ENCODE data around the gene KCTD16.

KCTD16 gene

GRCh38 chr5:144295284-144295683, 124.6 kb downstream of the KCTD16 start:
- no peak for DNase-seq

GRCh38 chr5:144297081-144297480, 126.4 kb downstream of the KCTD16 start:
- no peak for DNase-seq

- DNase-seq = no peak
Observed at GRCh38 chr5:144298658-144299057, 128.0 kb downstream of the KCTD16 start.

GRCh38 chr5:144304688-144305087, 134.0 kb downstream of the KCTD16 start:
- DNase-seq = no peak

GRCh38 chr5:144307736-144308135, 137.1 kb downstream of the KCTD16 start:
- DNase-seq = no peak

- DNase-seq = no peak
Observed at GRCh38 chr5:144308174-144308573, 137.5 kb downstream of the KCTD16 start.

GRCh38 chr5:144308906-144309670, 138.4 kb downstream of the KCTD16 start:
- no peak for DNase-seq

GRCh38 chr5:144310621-144311020, 139.9 kb downstream of the KCTD16 start:
- DNase-seq = no peak

GRCh38 chr5:144313147-144313726, 142.6 kb downstream of the KCTD16 start:
- no peak for DNase-seq

- DNase-seq = no peak
Observed at GRCh38 chr5:144315026-144315425, 144.4 kb downstream of the KCTD16 start.

GRCh38 chr5:144315994-144316634, 145.4 kb downstream of the KCTD16 start:
- no peak for DNase-seq

GRCh38 chr5:144318011-144318410, 147.3 kb downstream of the KCTD16 start:
- no peak for DNase-seq

GRCh38 chr5:144318460-144318859, 147.8 kb downstream of the KCTD16 start:
- DNase-seq = no peak

- DNase-seq = no peak
Observed at GRCh38 chr5:144323181-144323580, 152.5 kb downstream of the KCTD16 start.

GRCh38 chr5:144325532-144325931, 154.9 kb downstream of the KCTD16 start:
- DNase-seq = no peak

- DNase-seq = no peak
Observed at GRCh38 chr5:144328494-144328893, 157.8 kb downstream of the KCTD16 start.

GRCh38 chr5:144328980-144329379, 158.3 kb downstream of the KCTD16 start:
- DNase-seq = no peak

- DNase-seq = no peak
Observed at GRCh38 chr5:144329681-144330080, 159.0 kb downstream of the KCTD16 start.

- DNase-seq = no peak
Observed at GRCh38 chr5:144331361-144331760, 160.7 kb downstream of the KCTD16 start.

- DNase-seq = no peak
Observed at GRCh38 chr5:144332265-144332664, 161.6 kb downstream of the KCTD16 start.

GRCh38 chr5:144333336-144333920, 162.8 kb downstream of the KCTD16 start:
- no peak for DNase-seq

GRCh38 chr5:144335561-144335960, 164.9 kb downstream of the KCTD16 start:
- no peak for DNase-seq

- no peak for DNase-seq
Observed at GRCh38 chr5:144336191-144336961, 165.7 kb downstream of the KCTD16 start.

All from left hindlimb (tissue), 1 donor.